Colonic mucosa (tissue), 4 donors: Measurements from ENCODE around the gene DLGAP4. TPM values are rescaled to one million over a fixed set of nuclear protein-coding genes. Genes with fewer than 3 reads are reported as not detected.

Source experiments
- DNase-seq: peaks from one replicate; pipeline ENCODE4 v3.0.0-alpha.2; 2020
- H3K27ac ChIP-seq: fragments of 200-600 bp; one replicate; pipeline ENCODE4 v1.8.0; 2021
- H3K27me3 ChIP-seq: fragments of 200-600 bp; one replicate; pipeline ENCODE4 v1.8.0; 2021
- H3K36me3 ChIP-seq: fragments of 200-600 bp; one replicate; pipeline ENCODE4 v1.8.0; 2021
- H3K4me1 ChIP-seq: fragments of 200-600 bp; one replicate; pipeline ENCODE4 v1.8.0; 2021; ENCODE audit warnings: mild to moderate bottlenecking
- H3K4me3 ChIP-seq: fragments of 200-600 bp; one replicate; pipeline ENCODE4 v1.8.0; 2021
- H3K9ac ChIP-seq, 2 donors: one replicate each; pipeline ENCODE4 v1.7.0; 2013; ENCODE audit warnings: control low read depth in 2 of 2, low read depth in 2 of 2, low read length in 2 of 2
- H3K9me3 ChIP-seq: fragments of 200-600 bp; one replicate; pipeline ENCODE4 v1.8.0; 2021
- intact Hi-C: fragments of 100-400 bp; cut with DNase I; formaldehyde crosslinking; loops from one replicate; pipeline ENCODE4 v1.14.1; 2022
- total RNA-seq, 2 donors: library from RNA; stranded (reverse); fragmentation: NEBNext Ultra II Directional in 1 of 2; extraction: Animal tissue kit (Norgen Biotek cat#: 25700) in 1 of 2; gene quantifications; one replicate each; pipeline ENCODE4 v1.2.1, GENCODE V29; 2021
- TF ChIP-seq, protein P1 (sequence below): fragments of 200-600 bp; IDR thresholded peaks from one replicate; pipeline ENCODE4 v1.8.0; 2022; ENCODE audit warnings: antibody characterized with exemption, mild to moderate bottlenecking
- donor health status: healthy.
- donor health status: DM: no; HTN: no; CAD: no.
- donor health status: DM: no; HTN: no; CAD: no.

The DLGAP4 gene
- total RNA-seq, 2 donors from 2014 or later: 43.1 to 48.6 TPM

DNA sequence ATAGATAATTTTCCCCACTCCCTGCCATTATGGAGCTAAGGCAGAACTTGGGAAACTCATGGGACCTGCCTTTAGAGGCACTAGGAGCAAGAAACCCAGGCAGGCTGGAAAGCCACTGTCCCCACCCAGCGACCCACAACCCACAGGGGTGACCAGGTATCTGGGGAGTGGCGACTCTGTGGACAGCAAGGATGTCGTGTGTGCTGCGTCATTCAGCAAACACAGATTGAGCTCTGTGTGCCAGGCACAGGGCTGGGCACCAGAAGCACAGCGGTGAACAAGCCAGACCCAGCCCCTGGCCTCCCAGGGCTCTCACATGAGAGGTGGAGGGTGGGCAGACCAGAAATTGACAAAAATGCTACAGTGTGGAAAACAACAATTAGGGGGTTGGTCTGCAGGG is 27.7 kb downstream of the DLGAP4 start:
- Histone ChIP-seq H3K4me1 (no peaks in the 10 kb centered on the region), H3K9ac (no peak overlapping the region), H3K27me3 (no peaks in the 10 kb centered on the region), H3K27ac (no peak overlapping the region), H3K9me3 (no peaks in the 10 kb centered on the region), H3K36me3 (no peaks in the 10 kb centered on the region), H3K4me3 (no peak overlapping the region)
- intact Hi-C loops: no loop called here
- TF ChIP-seq, protein P1, sequence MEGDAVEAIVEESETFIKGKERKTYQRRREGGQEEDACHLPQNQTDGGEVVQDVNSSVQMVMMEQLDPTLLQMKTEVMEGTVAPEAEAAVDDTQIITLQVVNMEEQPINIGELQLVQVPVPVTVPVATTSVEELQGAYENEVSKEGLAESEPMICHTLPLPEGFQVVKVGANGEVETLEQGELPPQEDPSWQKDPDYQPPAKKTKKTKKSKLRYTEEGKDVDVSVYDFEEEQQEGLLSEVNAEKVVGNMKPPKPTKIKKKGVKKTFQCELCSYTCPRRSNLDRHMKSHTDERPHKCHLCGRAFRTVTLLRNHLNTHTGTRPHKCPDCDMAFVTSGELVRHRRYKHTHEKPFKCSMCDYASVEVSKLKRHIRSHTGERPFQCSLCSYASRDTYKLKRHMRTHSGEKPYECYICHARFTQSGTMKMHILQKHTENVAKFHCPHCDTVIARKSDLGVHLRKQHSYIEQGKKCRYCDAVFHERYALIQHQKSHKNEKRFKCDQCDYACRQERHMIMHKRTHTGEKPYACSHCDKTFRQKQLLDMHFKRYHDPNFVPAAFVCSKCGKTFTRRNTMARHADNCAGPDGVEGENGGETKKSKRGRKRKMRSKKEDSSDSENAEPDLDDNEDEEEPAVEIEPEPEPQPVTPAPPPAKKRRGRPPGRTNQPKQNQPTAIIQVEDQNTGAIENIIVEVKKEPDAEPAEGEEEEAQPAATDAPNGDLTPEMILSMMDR: no peak
- no peak for DNase-seq

DNA sequence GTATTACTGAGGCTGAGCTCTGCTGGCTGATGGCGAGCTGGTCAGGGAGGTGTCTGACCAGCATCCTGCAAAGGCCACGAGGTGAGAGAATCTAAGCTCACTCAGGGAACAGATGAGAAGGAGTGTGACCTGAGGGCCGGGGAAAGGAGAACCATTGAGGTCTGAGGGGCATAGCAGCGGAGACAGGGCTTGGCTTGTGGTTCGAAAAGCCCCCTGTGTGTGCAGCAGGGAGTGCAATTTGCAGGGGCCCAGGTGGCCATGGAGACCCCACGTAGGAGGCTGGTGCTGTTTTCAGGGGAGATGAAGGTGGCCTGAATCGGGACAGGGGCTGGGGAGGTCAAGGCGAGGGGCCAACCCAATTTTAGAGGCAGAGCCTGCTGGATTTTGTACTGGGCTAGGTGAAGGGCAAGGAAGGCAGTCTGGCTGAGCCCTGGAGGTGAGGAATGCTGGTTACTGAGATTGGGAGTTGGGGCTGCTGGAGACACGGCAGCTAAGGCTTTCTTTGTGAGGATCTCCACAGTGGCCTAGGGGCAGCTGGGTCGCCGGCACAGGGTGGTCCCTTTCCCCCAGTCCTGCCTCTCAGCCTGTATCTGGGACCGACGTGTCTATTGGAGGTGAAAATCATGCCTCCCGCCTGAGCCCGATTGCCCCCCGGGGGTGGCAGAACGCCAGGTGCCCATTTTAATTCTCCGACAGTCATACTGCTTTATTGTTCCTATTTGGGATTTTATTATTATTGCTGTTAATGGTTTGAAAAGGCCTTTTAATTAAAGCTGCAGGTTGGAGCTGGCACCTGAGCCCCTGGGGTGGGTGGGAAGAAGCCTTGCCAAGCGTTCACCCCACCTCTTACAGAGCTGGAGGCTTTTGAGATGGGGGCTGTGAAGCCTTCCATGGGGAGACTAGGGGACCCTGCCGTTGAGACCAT is 28.4 kb downstream of the DLGAP4 start:
- no peak overlapping the region for H3K4me3 ChIP-seq
- DNase-seq: no peak
- no peak overlapping the region for H3K9ac ChIP-seq
- no peak overlapping the region for H3K27ac ChIP-seq
- no peaks in the 10 kb centered on the region for H3K36me3 ChIP-seq
- H3K4me1 ChIP-seq: no peaks in the 10 kb centered on the region
- no peaks in the 10 kb centered on the region for H3K9me3 ChIP-seq
- TF ChIP-seq, protein P1: no peak
- no peaks in the 10 kb centered on the region for H3K27me3 ChIP-seq
- intact Hi-C loops: no loop called here

DNA sequence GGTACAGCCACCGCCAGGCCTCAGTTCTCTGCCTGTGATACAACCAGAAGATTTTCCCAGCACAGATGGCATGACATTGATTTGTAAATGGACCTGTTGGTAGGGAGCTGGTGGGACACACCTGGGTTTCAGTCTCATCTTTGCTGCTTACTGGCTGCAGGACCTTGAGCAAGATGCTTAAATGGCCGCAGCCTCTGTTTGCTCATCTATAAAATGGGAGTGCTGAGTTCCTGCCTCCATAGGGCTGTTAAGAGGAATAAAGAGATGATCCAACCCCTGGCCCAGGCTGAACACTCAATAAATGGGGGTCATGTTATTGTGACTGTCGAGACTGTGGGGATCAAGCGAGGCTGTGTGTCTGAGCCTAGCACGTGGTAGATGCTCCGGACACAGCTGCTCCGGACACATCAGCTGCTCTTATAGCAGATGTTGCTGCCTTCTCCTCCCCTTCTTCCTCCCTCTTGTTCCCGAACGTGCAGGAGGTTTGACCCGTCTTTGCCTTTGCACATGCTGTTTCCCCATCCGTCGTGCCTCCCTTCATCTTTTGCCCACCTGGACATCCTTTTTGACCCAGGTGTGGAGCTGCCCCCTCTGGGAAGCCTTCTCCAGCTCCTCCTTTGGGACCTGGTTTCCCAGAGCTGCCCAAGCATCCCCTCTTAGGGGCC is 29.2 kb downstream of the DLGAP4 start:
- H3K27ac ChIP-seq: no peak overlapping the region
- no peak overlapping the region for H3K9ac ChIP-seq
- H3K9me3 ChIP-seq: no peaks in the 10 kb centered on the region
- no peak overlapping the region for H3K4me3 ChIP-seq
- TF ChIP-seq, protein P1: no peak
- H3K36me3 ChIP-seq: no peaks in the 10 kb centered on the region
- no peaks in the 10 kb centered on the region for H3K27me3 ChIP-seq
- intact Hi-C loops: no loop called here
- DNase-seq: no peak
- H3K4me1 ChIP-seq: no peaks in the 10 kb centered on the region

DNA sequence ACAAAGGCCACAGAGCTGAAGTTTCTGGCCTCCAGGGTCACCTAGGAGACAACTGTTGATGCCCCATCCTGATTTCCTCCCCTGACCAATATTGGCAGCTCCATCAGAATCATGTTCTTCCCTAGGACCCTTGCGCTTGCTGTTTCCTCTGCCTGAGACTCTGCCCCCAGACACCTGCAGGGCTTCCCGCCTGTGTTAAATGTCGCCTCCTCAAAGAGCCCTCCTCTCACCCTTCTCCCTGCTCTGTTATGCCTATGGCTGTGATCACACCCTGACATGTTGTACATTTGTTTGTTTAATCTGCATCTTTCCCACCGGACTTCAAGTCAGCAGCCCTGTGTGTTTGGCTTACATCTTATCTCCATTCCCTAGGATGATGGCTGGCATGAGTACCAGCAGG is 30.1 kb downstream of the DLGAP4 start:
- no peak for DNase-seq
- intact Hi-C loops: no loop called here
- H3K4me3 ChIP-seq: no peak overlapping the region
- no peaks in the 10 kb centered on the region for H3K9me3 ChIP-seq
- no peak overlapping the region for H3K27ac ChIP-seq
- H3K36me3 ChIP-seq: no peaks in the 10 kb centered on the region
- no peak overlapping the region for H3K9ac ChIP-seq
- TF ChIP-seq, protein P1: no peak
- no peaks in the 10 kb centered on the region for H3K27me3 ChIP-seq
- H3K4me1 ChIP-seq: no peaks in the 10 kb centered on the region

DNA sequence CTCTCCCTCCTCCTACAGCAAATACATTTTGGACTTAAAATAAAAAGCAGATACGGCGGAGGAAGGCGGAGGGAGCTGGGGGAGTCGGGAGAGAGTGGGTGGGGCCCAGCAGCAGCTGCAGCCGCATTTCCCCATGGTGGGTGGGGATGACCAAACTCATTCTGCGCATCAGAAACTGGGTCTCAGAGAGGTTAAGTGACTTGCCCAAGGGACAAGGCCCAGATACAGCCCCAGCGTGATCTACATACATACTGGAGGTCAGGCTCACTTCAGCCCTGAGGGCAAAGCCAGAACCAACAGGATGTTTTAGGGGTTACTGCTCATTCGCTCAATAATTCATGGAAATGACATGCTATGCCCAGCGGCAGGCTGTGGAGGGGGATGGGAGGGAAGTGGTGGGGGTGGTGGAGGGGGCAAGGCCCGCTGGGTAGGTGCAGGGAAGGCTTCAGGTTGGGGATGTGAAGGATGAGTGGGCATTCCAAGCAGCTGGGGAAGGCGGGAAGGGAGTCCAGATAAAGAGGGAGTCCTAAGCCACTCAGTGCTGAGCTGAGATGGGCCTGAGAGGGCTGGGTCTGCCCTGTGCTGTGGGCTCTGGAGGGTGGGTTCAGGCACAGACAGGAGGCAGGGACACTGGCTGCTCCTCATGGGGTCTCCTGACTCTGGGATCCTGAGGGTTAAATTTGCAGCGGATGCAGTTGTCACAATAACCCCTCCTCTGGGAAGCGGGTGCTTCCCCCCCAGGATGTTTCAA is 31.0 kb downstream of the DLGAP4 start:
- DNase-seq: no peak
- H3K27me3 ChIP-seq: no peaks in the 10 kb centered on the region
- no peaks in the 10 kb centered on the region for H3K9me3 ChIP-seq
- no peak overlapping the region for H3K27ac ChIP-seq
- H3K4me3 ChIP-seq: no peak overlapping the region
- TF ChIP-seq, protein P1: no peak
- intact Hi-C loops: no loop called here
- H3K4me1 ChIP-seq: no peaks in the 10 kb centered on the region
- no peak overlapping the region for H3K9ac ChIP-seq
- no peaks in the 10 kb centered on the region for H3K36me3 ChIP-seq
